K562 (cell line): ENCODE results near the gene GPT2. TPM values are rescaled to one million over a fixed set of nuclear protein-coding genes. Genes with fewer than 3 reads are reported as not detected.

ENCODE experiments used
- ATAC-seq: fragments of 200-7000 bp; cut with Tn5 transposase; 3 replicates; pipeline ENCODE4 v1.9.1; 2020; ENCODE audit warnings: moderate library complexity
- BruUV-seq: library from RNA; stranded (reverse); fragments of 400-500 nt; replicated peaks from 2 replicates; lab custom pipeline; 2021; lab: Mats Ljungman, UMichigan
- CTCF ChIA-PET: fragments of 300-600 bp; formaldehyde crosslinking; extraction: SDS; loops from one replicate; lab custom pipeline; 2021; ENCODE audit warnings: low intra/inter-chr PET ratio; lab: Yijun Ruan, JAX
- POLR2A ChIA-PET: fragments of 300-600, 350-650 bp; sonication (Branson Sonifier 250); formaldehyde crosslinking; extraction: SDS; loops from one replicate; lab custom pipeline; 2021; ENCODE audit warnings: antibody characterized with exemption, inconsistent platforms; lab: Yijun Ruan, JAX
- DNase-seq, 4 experiments: peaks; one replicate each; pipeline versions ENCODE4 v3.0.0 to v3.0.0-alpha.2; 2011 to 2018; ENCODE audit warnings: low spot score in 3 of 4, mixed read lengths in 3 of 4; ENCODE audit errors: extremely low read depth in 1 of 4
- FAIRE-seq: peaks from 2 replicates; lab custom pipeline; 2011; peaks lifted over from hg19 to GRCh38; lab: Jason Lieb, UNC
- H2AFZ ChIP-seq: 2 replicates; pipeline ENCODE4 v1.6.0; 2011; ENCODE audit warnings: low read depth, low read length, control low read depth, inconsistent platforms
- H3K27ac ChIP-seq: fragments of 200-600 bp; 3 replicates; pipeline ENCODE4 v1.8.0; 2011; ENCODE audit warnings: low read depth, mild to moderate bottlenecking, control low read depth, inconsistent platforms, low read length, moderate library complexity, mixed read lengths; ENCODE audit errors: extremely low read depth
- H3K27me3 ChIP-seq, 2 experiments: fragments of 300-600 bp in 1 of 2; 2 replicates in 1 of 2; 3 replicates in 1 of 2; pipeline versions ENCODE4 v1.6.0 to v1.8.0; 2011; ENCODE audit warnings: inconsistent platforms in 2 of 2, low read length in 2 of 2, mild to moderate bottlenecking in 1 of 2, mixed read lengths in 1 of 2, moderate library complexity in 1 of 2; ENCODE audit not compliant: control insufficient read depth in 2 of 2, insufficient read depth in 2 of 2
- H3K36me3 ChIP-seq: fragments of 300-600 bp; 3 replicates; pipeline ENCODE4 v1.8.0; 2011; ENCODE audit warnings: mild to moderate bottlenecking, low read length, inconsistent platforms; ENCODE audit not compliant: control insufficient read depth, insufficient read depth
- H3K4me1 ChIP-seq, 2 experiments: fragments of 200-600 bp in 1 of 2; replicated peaks in 1 of 2; 2 replicates in 1 of 2; 3 replicates in 1 of 2; pipeline versions ENCODE4 v1.5.1 to v1.8.0; 2011; ENCODE audit warnings: inconsistent platforms in 2 of 2, low read length in 2 of 2, mild to moderate bottlenecking in 1 of 2, mixed read lengths in 1 of 2, moderate library complexity in 1 of 2; ENCODE audit not compliant: control insufficient read depth in 2 of 2, insufficient read depth in 2 of 2
- H3K4me2 ChIP-seq: 2 replicates; pipeline ENCODE4 v1.6.1; 2011; ENCODE audit warnings: low read length, control low read depth, inconsistent platforms, mixed read lengths; ENCODE audit not compliant: insufficient read depth
- H3K4me3 ChIP-seq: fragments of 200-600 bp; sonication (generic), shearing (Covaris generic); 2 replicates; pipeline ENCODE4 v1.5.1; 2016; ENCODE audit warnings: control low read depth, inconsistent platforms
- H3K79me2 ChIP-seq: fragments of 200-600 bp; 3 replicates; pipeline ENCODE4 v1.8.0; 2011; ENCODE audit warnings: low read length, inconsistent platforms; ENCODE audit not compliant: control insufficient read depth, insufficient read depth
- H3K9ac ChIP-seq, 2 experiments: 2 replicates each; pipeline versions ENCODE4 v1.6.0 to v1.6.1; 2011; ENCODE audit warnings: low read depth in 2 of 2, low read length in 2 of 2, control low read depth in 1 of 2, inconsistent platforms in 1 of 2, mild to moderate bottlenecking in 1 of 2, mixed read lengths in 1 of 2; ENCODE audit not compliant: insufficient read depth in 1 of 2
- H3K9me1 ChIP-seq: one replicate; pipeline ENCODE4 v1.6.0; 2011; ENCODE audit warnings: inconsistent platforms, mild to moderate bottlenecking, low read length, moderate library complexity; ENCODE audit not compliant: control insufficient read depth, insufficient read depth
- H3K9me3 ChIP-seq: replicated peaks from 2 replicates; pipeline ENCODE4 v1.5.1; 2011; ENCODE audit warnings: low read depth, low read length, inconsistent platforms; ENCODE audit not compliant: control insufficient read depth, insufficient read depth
- H4K20me1 ChIP-seq: replicated peaks from 2 replicates; pipeline ENCODE4 v1.6.1; 2011; ENCODE audit warnings: low read length, inconsistent platforms, mixed read lengths; ENCODE audit not compliant: control insufficient read depth, insufficient read depth
- BRD4 ChIP-seq: fragments of 200-600 bp; sonication (generic); IDR thresholded peaks from 2 replicates; pipeline ENCODE4 v1.6.1; 2017; ENCODE audit warnings: inconsistent platforms
- CBX1 ChIP-seq: sonication (generic); IDR thresholded peaks from 2 replicates; pipeline ENCODE4 v1.6.1; 2016; ENCODE audit warnings: antibody characterized with exemption, low read depth, mild to moderate bottlenecking
- CEBPB ChIP-seq: fragments of 450-650 bp; IDR thresholded peaks from 2 replicates; pipeline ENCODE4 v1.6.1; 2016; ENCODE audit warnings: missing genetic modification characterization, missing compliant biosample characterization
- CREM ChIP-seq: IDR thresholded peaks from 2 replicates; pipeline ENCODE4 v1.6.1; 2014; ENCODE audit warnings: antibody characterized with exemption, low read depth
- MIER1 ChIP-seq: fragments of 450-650 bp; IDR thresholded peaks from 2 replicates; pipeline ENCODE4 v1.6.1; 2016; ENCODE audit warnings: antibody characterized with exemption, mild to moderate bottlenecking, low read depth
- MTA1 ChIP-seq: fragments of 450-650 bp; IDR thresholded peaks from 2 replicates; pipeline ENCODE4 v1.6.1; 2017; ENCODE audit warnings: borderline replicate concordance
- NCOA4 ChIP-seq: fragments of 450-650 bp; IDR thresholded peaks from 2 replicates; pipeline ENCODE4 v1.6.1; 2018; ENCODE audit warnings: mild to moderate bottlenecking; ENCODE audit not compliant: partially characterized antibody
- PCBP1 ChIP-seq: fragments of 200-400 bp; formaldehyde crosslinking; IDR thresholded peaks from 2 replicates; pipeline ENCODE4 v1.6.1; 2018; ENCODE audit warnings: mild to moderate bottlenecking, low read depth, low read length; ENCODE audit not compliant: poor library complexity, severe bottlenecking
- PYGO2 ChIP-seq: fragments of 450-650 bp; IDR thresholded peaks from 2 replicates; pipeline ENCODE4 v1.6.1; 2016; ENCODE audit warnings: mild to moderate bottlenecking, missing genetic modification characterization, moderate library complexity, missing compliant biosample characterization
- STAT6 ChIP-seq: sonication (generic); formaldehyde crosslinking; IDR thresholded peaks from 2 replicates; pipeline ENCODE4 v1.8.1; 2023; ENCODE audit warnings: mild to moderate bottlenecking, missing genetic modification reagents
- U2AF1 ChIP-seq: fragments of 200-400 bp; formaldehyde crosslinking; optimal IDR thresholded peaks from 2 replicates; pipeline ENCODE3; 2017; ENCODE audit warnings: mild to moderate bottlenecking, low read depth, low read length, moderate library complexity
- ZBTB17 ChIP-seq: fragments of 450-650 bp; formaldehyde crosslinking; IDR thresholded peaks from 2 replicates; pipeline ENCODE4 v1.4.0; 2020; ENCODE audit warnings: mild to moderate bottlenecking
- ZNF133 ChIP-seq: fragments of 250-450 bp; sonication (Bioruptor Pico); IDR thresholded peaks from 2 replicates; pipeline ENCODE4 v1.4.0; 2020; ENCODE audit warnings: mild to moderate bottlenecking
- ZNF184 ChIP-seq: sonication (generic); formaldehyde crosslinking; IDR thresholded peaks from 2 replicates; pipeline ENCODE4 v1.5.0; 2020; ENCODE audit warnings: missing genetic modification reagents
- ZNF232 ChIP-seq: sonication (generic); formaldehyde crosslinking; IDR thresholded peaks from 2 replicates; pipeline ENCODE4 v1.8.0; 2022; ENCODE audit warnings: mild to moderate bottlenecking, missing genetic modification reagents
- WGBS: fragments of 100-300 bp; shearing (Covaris generic); methylation state at CpG from one replicate; pipeline ENCODE4 v1.1.6; 2016; ENCODE audit warnings: low coverage, mixed read lengths; ENCODE audit not compliant: insufficient coverage; ENCODE audit errors: missing lambda C conversion rate; 5-methylcytosine and 5-hydroxymethylcytosine counted together
- in situ Hi-C: fragments of 300-500 bp; cut with MboI; formaldehyde crosslinking; loops from 4 replicates; pipeline ENCODE4 v1.15.0; 2018; ENCODE audit warnings: inconsistent platforms, mixed read lengths
- intact Hi-C: fragments of 100-400 bp; cut with micrococcal nuclease; formaldehyde crosslinking; loops from 2 replicates; pipeline ENCODE4 v1.14.2; 2022
- polyA plus RNA-seq, 8 experiments: library from polyadenylated mRNA; depleted of rRNA in 4 of 8; stranded (reverse) in 5 of 8; unstranded in 3 of 8; fragments of >200 nt; fragmentation: Nextera tagmentation in 2 of 8; fragmentation: Illumina TruSeq in 1 of 8; extraction: Ambion mirVana in 2 of 8; extraction: Trizol in 1 of 8; gene quantifications; 2 replicates each; pipeline versions ENCODE4 v1.2.1 to v1.2.3, GENCODE V29; 2011 to 2014; ENCODE audit warnings: inconsistent platforms in 1 of 8, missing spikeins in 1 of 8
- total RNA-seq, 7 experiments: library from RNA; depleted of rRNA in 6 of 7; stranded (reverse); fragments of >200 nt in 6 of 7; fragmentation: Illumina TruSeq in 2 of 7; extraction: Trizol in 2 of 7; gene quantifications; 2 replicates each; pipeline versions ENCODE4 v1.2.1 to v1.2.3, GENCODE V29; 2011 to 2021; ENCODE audit warnings: low replicate concordance in 1 of 7
- TF ChIP-seq, protein P1 (sequence below): sonication (generic); formaldehyde crosslinking; IDR thresholded peaks from 2 replicates; pipeline ENCODE4 v1.5.0; 2020; ENCODE audit warnings: missing genetic modification reagents

Gene GPT2
- total and polyA plus RNA-seq, 9 of the 15 experiments (the other 6 are each of a cell fraction or from before 2014, with no cell fraction given) = 0.79 to 14.4 (median 5.8) TPM

DNA sequence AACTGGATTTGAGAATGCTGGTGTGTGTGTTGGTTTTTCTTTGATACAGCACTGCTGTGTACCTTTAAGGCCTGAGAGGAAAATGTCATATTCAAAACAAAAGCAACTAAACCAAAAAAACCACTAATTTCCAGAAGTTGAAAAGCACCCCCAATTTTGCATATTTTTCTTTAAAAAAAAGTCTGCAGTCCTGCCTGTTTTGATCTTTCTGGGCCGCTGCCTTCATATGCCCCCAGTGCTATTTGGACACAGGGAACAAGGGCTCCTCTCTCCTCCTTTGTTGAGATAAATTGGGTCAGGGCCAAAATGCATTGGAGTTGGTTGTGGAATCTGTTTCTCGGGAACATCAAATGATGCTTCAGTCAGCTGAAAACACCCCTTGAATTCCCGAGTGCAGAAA is 26.9 kb downstream of the GPT2 start (continued):
- TF ChIP-seq, protein P1, sequence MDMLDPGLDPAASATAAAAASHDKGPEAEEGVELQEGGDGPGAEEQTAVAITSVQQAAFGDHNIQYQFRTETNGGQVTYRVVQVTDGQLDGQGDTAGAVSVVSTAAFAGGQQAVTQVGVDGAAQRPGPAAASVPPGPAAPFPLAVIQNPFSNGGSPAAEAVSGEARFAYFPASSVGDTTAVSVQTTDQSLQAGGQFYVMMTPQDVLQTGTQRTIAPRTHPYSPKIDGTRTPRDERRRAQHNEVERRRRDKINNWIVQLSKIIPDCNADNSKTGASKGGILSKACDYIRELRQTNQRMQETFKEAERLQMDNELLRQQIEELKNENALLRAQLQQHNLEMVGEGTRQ (CRISPR knock-in tag) = no peak
- TF ChIP-seq ZNF133 = no peak
- no peak for TF ChIP-seq BRD4
- no peak for TF ChIP-seq STAT6 (CRISPR knock-in tag)
- no peak for TF ChIP-seq MTA1
- TF ChIP-seq PYGO2 (tag) = no peak

GRCh38 chr16:46911650-46912049 is 27.5 kb downstream of the GPT2 start:
- FAIRE-seq = no peak
- H3K9me3 ChIP-seq = no peaks in the 10 kb centered on the region
- H3K27ac ChIP-seq = no peak overlapping the region
- intact Hi-C loops = no loop called here
- H3K79me2 ChIP-seq = no peaks in the 10 kb centered on the region
- in situ Hi-C loops = loop anchor here (25.0 kb wide), 1 partner anchor 249 kb away; no protein-coding TSS in a partner anchor
- H3K4me2 ChIP-seq = no peak overlapping the region
- TF ChIP-seq CBX1 (no peak), ZNF184 (no peak), CREM (no peak), ZNF232 (no peak), U2AF1 (no peak), MIER1 (no peak), ZBTB17 (CRISPR knock-in tag) (no peak), NCOA4 (no peak), PCBP1 (no peak), CEBPB (tag) (no peak)
- no peaks in the 10 kb centered on the region; a peak in 1 of 5 replicates for H3K4me1 ChIP-seq
- H4K20me1 ChIP-seq = no peaks in the 10 kb centered on the region
- ChIA-PET CTCF (no interaction called here), POLR2A (interaction anchor here (1.0 kb wide), 1 partner anchor 57 kb away, joined by 3 read pairs; no protein-coding TSS in a partner anchor)
- no peak overlapping the region for H3K9ac ChIP-seq
- no peak for ATAC-seq
- no TSS peak for BruUV-seq
- H2AFZ ChIP-seq = no peak overlapping the region
- H3K27me3 ChIP-seq = no peaks in the 10 kb centered on the region
- no peak overlapping the region for H3K4me3 ChIP-seq
- DNase-seq = no peak
- H3K9me1 ChIP-seq = no peaks in the 10 kb centered on the region
- WGBS = 38% methylated on average over 4 of the region's 4 CpGs
- H3K36me3 ChIP-seq = no peaks in the 10 kb centered on the region; the same call in 2 of the 3 replicates
